GM19397 (cell line): ENCODE results near the gene TMCO4.

ENCODE experiments used
- ATAC-seq: cut with Tn5 transposase; IDR thresholded peaks from one replicate; pipeline ENCODE4 v1.9.1; 2021; ENCODE audit warnings: mild to moderate bottlenecking, moderate library complexity; ENCODE audit not compliant: unreplicated experiment

Gene TMCO4

DNA sequence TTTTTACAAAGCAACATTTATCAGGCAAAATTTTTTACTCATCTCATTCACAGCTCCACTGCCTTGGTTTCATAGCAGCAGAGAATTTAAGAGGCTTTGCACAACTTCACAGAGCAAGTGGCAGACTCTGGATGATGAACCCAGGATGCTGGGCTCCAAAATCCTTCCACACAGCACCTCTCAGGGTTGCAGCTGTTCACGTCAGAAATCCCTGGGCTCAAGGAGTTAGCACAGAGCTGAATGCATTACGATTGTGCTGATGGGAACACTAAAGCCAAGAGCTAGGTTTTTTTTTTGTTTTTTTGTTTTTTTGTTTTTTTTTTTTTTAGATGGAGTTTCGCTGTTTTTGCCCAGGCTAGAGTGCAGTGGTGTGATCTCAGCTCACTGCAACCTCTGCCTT is 137.4 kb downstream of the TMCO4 start:
- ATAC-seq = no peak

DNA sequence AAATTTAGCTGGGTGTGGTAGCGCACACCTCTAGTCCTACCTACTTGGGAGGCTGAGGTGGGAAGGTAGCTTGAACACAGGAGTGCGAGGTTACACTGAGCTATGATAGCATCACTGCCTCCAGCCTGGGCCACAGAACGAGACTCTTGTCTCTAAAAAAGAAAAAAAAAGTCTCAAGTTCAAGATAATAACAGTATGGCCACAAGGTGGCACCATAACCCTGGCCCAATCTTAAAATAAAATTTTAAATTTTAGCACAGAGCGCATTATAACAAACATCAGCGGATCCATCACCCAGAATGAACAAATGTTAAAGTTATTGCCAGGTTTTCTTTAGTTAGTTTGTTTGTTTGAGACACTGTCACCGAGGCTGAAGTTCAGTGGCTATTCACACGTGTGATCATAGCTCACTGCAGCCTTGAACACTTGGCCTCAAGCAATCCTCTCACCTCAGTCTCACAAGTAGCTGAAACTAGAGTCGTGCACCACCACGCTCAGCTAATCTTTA is 137.9 kb downstream of the TMCO4 start:
- ATAC-seq = no peak

DNA sequence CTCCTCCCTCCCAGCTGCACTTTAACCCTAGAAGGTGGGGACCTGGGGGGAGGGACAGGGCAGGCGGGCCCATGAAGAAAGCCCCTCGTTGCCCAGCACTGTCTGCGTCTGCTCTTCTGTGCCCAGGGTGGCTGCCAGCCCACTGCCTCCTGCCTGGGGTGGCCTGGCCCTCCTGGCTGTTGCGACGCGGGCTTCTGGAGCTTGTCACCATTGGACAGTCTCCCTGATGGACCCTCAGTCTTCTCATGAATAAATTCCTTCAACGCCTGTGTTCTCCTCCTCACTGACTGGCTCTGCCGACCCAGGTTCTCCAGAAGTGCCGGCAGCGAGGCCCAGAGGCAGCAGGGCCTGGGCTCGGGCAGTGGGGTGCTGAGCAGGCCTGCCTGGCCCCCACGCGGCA is 141.5 kb downstream of the TMCO4 start:
- ATAC-seq = no peak

DNA sequence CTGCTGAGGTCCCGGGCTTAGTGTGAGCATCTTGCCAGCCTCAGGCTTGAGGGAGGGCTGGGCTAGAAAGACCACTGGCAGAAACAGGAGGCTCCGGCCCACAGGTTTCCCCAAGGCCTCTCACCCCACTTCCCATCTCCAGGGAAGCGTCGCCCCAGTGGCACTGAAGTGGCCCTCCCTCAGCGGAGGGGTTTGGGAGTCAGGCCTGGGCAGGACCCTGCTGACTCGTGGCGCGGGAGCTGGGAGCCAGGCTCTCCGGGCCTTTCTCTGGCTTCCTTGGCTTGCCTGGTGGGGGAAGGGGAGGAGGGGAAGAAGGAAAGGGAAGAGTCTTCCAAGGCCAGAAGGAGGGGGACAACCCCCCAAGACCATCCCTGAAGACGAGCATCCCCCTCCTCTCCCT is 142.2 kb downstream of the TMCO4 start:
- no peak for ATAC-seq

GRCh38 chr1:19656780-19657466 is 142.8 kb downstream of the TMCO4 start:
- ATAC-seq = no peak

DNA sequence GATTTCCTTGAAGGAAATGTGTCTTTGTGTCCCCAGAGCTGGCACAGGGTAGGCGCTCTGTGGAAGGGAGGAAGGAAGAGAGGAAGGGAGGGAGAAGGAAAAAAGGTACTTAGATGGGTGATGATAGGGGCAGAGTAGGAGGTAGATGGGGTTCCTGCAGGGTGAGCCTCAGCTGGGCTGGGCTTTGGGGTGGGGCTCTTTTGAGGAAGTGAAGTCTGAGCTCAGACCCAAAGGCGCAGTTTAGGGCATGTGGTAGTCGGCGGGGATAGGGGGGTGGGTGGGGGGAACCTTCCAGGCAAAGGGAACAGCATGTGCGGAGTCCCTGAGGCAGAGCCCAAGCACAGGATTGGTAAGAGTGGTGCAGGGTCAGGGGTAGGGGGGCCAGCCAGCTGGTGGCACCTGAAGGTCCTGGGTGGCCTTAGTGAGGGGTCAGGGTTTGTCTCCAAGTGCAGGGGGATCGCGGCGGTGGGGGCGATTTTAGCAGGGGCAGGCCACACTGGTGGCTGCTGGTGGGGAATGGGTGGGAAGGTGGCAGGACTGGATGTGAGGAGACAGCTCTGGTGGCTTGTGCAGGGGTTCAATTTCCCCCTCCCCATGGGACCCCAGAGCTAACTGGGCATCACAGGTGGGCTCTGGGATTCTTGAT is 143.5 kb downstream of the TMCO4 start:
- no peak for ATAC-seq

DNA sequence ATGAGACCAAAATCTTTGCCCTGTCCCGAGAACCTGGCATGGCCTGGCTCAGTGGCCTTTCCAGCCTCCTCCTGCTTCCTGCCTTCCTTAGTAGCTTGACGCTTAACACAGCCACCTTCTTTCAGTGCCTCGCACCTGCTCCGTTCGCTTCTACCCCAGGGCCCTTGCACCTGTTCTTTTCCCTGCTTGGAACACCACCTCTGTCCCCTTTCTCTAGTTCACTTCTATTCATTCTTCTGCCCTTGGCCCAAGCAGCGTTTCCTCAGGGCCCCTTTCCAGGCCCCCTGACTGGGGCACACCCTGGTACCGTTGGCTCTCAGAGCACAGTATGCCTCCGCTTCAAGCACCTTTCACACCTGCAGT is 144.0 kb downstream of the TMCO4 start:
- no peak for ATAC-seq

- ATAC-seq = no peak
These were observed 144.6 kb downstream of the TMCO4 start for GRCh38 chr1:19654886-19655717.

DNA sequence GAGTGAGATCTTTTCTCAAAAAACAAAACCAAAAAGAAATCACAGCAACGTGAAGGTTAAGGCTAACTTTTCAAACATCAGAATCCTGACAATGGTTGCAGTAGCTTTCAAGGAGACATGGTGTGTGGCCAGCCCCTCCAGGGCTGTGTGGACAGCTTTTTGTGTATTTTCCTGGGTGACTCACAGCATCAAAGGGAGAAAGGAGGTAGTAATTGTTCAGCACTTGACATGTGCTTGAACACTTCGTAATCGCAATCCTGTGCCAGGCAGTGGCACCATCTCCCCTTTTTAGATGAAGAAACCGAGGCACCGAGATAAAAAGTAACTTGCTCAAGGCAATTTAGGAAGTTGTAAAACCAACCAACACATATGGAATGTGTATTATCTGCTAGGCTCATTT is 145.3 kb downstream of the TMCO4 start:
- no peak for ATAC-seq

- ATAC-seq = no peak
These were observed 148.5 kb downstream of the TMCO4 start for GRCh38 chr1:19651141-19651737.

DNA sequence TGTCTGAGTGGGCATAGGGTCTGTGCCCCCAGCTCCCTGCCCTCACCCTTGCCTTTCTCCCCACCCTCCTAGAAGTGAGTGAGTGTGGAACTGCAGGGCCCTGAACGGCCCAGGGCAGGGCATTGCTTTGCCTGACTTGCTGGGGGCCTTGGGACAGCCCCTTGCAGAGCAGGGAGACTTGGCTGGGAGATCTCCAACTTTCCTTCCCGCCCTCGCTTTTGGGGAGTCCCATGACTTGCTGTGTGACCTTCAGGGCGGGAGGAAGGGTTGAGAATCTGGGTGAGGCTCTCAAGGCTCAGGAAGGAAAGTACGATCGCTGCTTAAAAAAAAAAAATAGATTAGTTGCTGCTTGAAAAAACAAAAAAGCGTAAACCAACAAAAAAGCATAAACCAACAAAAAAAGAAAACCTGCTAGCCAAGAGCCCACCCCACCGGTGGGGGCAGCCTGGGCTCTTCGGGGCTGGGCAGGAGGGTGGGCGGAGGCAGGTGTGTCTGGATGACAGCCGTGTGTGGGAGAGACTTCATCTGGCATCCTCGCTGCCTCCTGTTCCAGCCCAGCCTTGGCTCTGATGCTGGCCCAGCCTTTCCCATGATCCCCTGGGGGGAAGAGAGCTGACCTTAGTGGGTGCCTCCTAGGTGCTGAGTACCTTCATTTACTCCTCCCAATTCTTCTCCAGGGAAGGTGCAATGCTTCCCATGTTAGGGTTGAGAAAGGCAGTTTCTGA is 149.1 kb downstream of the TMCO4 start:
- ATAC-seq = no peak

GRCh38 chr1:19648689-19649088 is 151.0 kb downstream of the TMCO4 start:
- no peak for ATAC-seq

DNA sequence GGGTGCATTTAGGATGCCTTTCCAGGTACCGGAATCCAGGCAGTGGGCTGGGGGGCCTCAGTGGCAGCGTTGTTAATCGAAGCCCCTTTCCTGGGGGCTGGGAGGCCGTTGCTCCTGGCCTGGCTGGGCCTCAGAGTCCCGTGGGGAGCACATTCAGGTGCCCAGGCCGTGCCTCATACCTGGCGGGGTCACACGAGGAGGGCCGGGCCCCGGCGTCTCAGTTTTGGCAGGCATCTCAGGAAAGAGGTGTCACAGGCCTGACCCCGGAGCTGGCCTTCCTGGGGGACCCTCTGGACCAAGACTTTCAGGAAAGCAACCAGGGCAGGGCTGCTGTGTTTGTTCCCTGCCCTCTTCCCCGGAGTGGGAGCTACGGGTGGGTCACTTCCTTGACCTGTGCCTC is 151.5 kb downstream of the TMCO4 start:
- no peak for ATAC-seq

DNA sequence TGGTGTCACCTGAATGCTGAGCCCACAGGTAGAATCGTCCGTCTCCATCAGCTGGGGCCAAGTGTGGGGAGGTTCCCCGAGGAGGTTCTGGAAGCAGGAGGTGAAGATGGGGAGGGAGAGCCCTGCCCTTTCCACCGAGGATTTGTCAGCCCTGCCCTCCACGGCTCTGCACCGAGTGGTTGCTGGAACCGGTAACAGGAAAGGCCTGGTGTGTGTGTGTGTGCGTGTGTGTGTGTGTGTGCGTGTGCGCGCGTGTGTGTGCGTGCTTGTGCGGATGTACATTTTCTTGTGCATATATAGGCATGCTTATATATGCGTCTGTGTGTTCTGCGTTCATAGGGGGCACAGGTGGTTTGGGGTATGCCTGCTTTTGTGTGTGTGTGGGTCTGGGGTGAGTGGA is 152.1 kb downstream of the TMCO4 start:
- no peak for ATAC-seq

GRCh38 chr1:19646377-19647319 is 153.1 kb downstream of the TMCO4 start:
- no peak for ATAC-seq

DNA sequence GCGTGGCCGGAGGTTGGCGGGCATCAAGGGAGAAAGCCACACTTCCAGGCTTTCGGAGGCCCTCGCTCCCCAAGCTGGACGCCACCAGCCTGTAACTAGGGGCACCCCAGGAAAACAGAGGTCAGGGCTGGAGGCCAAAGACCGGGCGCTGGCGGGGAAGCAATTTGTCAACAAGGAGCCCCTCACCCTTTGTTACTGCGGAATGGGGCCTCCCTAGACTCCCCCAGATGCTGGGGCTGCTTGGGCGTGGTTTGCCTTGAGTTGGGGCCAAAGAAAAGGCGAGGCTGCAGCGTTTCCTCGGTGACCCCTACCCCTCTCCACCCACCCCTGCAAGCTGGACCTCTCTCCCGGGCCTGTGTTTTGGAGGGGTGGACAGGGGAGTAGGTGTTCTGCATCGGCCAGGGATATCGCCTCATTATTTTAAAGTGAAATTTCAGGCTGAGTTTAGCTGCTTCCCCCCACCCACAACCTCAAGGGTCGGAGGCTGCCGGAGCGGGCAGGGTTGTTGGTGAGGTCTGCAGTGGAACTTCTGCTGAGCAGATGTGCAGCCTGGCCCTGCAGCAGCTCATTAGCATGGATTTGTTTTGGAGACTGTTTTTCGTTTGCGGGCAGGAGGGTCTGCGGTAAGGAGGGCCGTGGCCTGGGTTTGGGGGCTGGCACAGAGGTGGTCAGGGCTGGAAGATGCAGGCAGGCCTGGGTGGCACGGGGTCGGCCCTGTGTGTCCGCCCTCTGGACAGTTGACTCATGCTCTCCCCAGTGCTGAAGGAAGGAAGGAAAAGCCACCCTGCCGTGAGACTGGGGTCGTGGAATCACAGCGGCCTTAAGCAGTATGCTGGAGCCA is 154.1 kb downstream of the TMCO4 start:
- no peak for ATAC-seq

- no peak for ATAC-seq
These were observed 154.9 kb downstream of the TMCO4 start for GRCh38 chr1:19644681-19645410.

GRCh38 chr1:19644395-19644680 is 155.4 kb downstream of the TMCO4 start:
- no peak for ATAC-seq
